ENCODE measurements around the gene OSCAR. TPM values are rescaled to one million over a fixed set of nuclear protein-coding genes. Genes with fewer than 3 reads are reported as not detected.

Gene OSCAR
- total and polyA plus RNA-seq, 10 of the 15 experiments (the other 5 are each of a cell fraction or from before 2014, with no cell fraction given), result 0.08 to 0.27 (median 0.10) TPM; not detected in 7

- TF ChIP-seq EGR1 (IDR thresholded peaks at IDR 0.05; ENCODE audit: borderline replicate concordance in 1 of 2, low read depth in 2 of 2, low read length in 2 of 2), result no peak
Measured at GRCh38 chr19:54069470-54069869, 31.1 kb downstream of the OSCAR start (continued).

GRCh38 chr19:54063350-54064116, 37.1 kb downstream of the OSCAR start, which contains the start of gene VSTM1:
Gene VSTM1 (minus strand): TSS chr19:54063897. CDS start chr19:54063777, 120 bp downstream.
- no peak for TF ChIP-seq SMAD1 (IDR thresholded peaks at IDR 0.05; ENCODE audit: low read depth, partially characterized antibody)
- Histone ChIP-seq H3K36me3 (ENCODE audit: control insufficient read depth in 2 of 2, insufficient read depth in 2 of 2, low read length in 1 of 2) (no peaks in the 10 kb centered on the region), H3K27ac (ENCODE audit: control insufficient read depth, insufficient read depth) (no peak within 1 kb of the TSS), H2AFZ (ENCODE audit: control insufficient read depth, low read depth, low read length) (no peak within 1 kb of the TSS), H3K4me3 (no peak within 1 kb of the TSS), H3K4me1 (ENCODE audit: control insufficient read depth, insufficient read depth, low read length) (no peaks in the 10 kb centered on the region), H3K9ac (ENCODE audit: control insufficient read depth, insufficient read depth, low read length) (no peak within 1 kb of the TSS), H3K79me2 (ENCODE audit: control insufficient read depth, insufficient read depth, low read length) (no peaks in the 10 kb centered on the region), H4K20me1 (ENCODE audit: control insufficient read depth, insufficient read depth) (no peaks in the 10 kb centered on the region), H3K9me3 (replicated peaks; ENCODE audit: control insufficient read depth, insufficient read depth, low read length) (no peaks in the 10 kb centered on the region; the same call in 2 of the 3 replicates), H3K27me3 (replicated peaks in 1 of 2; ENCODE audit: control insufficient read depth in 2 of 2, insufficient read depth in 2 of 2, low read length in 1 of 2) (no peaks in the 10 kb centered on the region), H3K4me2 (ENCODE audit: control insufficient read depth, insufficient read depth) (no peak within 1 kb of the TSS)
- no TSS peak for BruUV-seq (replicated peaks)
- ChIA-PET CTCF (no interaction called here), SMC1A (ENCODE audit: uncharacterized antibody, unreplicated experiment) (no interaction called here), POLR2A (no interaction called here), RAD21 (ENCODE audit: unreplicated experiment) (no interaction called here)
- no peak for DNase-seq (ENCODE audit: low read depth, low spot score)
- intact Hi-C loops (cut with micrococcal nuclease; ENCODE audit: unreplicated experiment) (no loop called here), in situ Hi-C loops (cut with MboI) (no loop called here)
- no peak for FAIRE-seq
- 55% methylated on average over 34 of the region's 34 CpGs for WGBS (ENCODE audit: insufficient coverage, insufficient replicate concordance, low lambda C conversion rate, missing lambda C conversion rate)
- no peak for ATAC-seq

DNA sequence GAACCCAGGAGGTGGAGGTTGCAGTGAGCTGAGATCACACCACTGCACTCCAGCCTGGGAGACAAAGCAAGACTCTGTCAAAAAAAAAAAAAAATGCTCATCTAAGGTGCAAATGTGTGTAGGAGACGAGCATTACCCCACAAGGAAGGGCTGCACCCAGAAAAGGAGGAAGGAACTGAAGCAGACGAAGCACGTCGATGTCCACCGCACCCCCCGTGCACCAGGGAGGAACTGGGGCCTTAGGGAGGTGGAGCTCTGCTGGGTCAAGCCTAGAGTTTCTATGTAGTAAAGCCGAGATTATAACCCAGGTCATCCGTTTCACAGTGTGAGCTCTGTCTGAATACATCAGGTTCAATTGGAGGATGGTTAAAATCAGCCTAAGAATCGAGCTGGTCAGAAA, 38.0 kb downstream of the OSCAR start:
- ChIA-PET CTCF (no interaction called here), RAD21 (ENCODE audit: unreplicated experiment) (no interaction called here), POLR2A (no interaction called here), SMC1A (ENCODE audit: uncharacterized antibody, unreplicated experiment) (no interaction called here)
- WGBS (ENCODE audit: insufficient coverage, insufficient replicate concordance, low lambda C conversion rate, missing lambda C conversion rate), result 10% methylated on average over 8 of the region's 9 CpGs
- Histone ChIP-seq H3K9ac (ENCODE audit: control insufficient read depth, insufficient read depth, low read length) (no peak overlapping the region), H3K4me1 (ENCODE audit: control insufficient read depth, insufficient read depth, low read length) (no peaks in the 10 kb centered on the region), H3K36me3 (ENCODE audit: control insufficient read depth in 2 of 2, insufficient read depth in 2 of 2, low read length in 1 of 2) (no peaks in the 10 kb centered on the region), H3K4me3 (no peak overlapping the region), H3K79me2 (ENCODE audit: control insufficient read depth, insufficient read depth, low read length) (no peaks in the 10 kb centered on the region), H2AFZ (ENCODE audit: control insufficient read depth, low read depth, low read length) (no peak overlapping the region), H3K9me3 (replicated peaks; ENCODE audit: control insufficient read depth, insufficient read depth, low read length) (no peaks in the 10 kb centered on the region; the same call in 2 of the 3 replicates), H3K4me2 (ENCODE audit: control insufficient read depth, insufficient read depth) (no peak overlapping the region), H3K27me3 (replicated peaks in 1 of 2; ENCODE audit: control insufficient read depth in 2 of 2, insufficient read depth in 2 of 2, low read length in 1 of 2) (no peaks in the 10 kb centered on the region), H3K27ac (ENCODE audit: control insufficient read depth, insufficient read depth) (no peak overlapping the region), H4K20me1 (ENCODE audit: control insufficient read depth, insufficient read depth) (no peaks in the 10 kb centered on the region)
- no peak for DNase-seq (ENCODE audit: low read depth, low spot score)
- no peak for FAIRE-seq
- BruUV-seq (replicated peaks), result no TSS peak
- intact Hi-C loops (cut with micrococcal nuclease; ENCODE audit: unreplicated experiment) (no loop called here), in situ Hi-C loops (cut with MboI) (no loop called here)
- no peak for ATAC-seq
- no peak for TF ChIP-seq E2F8 (IDR thresholded peaks at IDR 0.05; ENCODE audit: low read depth, partially characterized antibody)
